Measurements from ENCODE around the gene RSPH9. TPM values are rescaled to one million over a fixed set of nuclear protein-coding genes. Genes with fewer than 3 reads are reported as not detected.
"Not testable (repeated sequence)": the region's sequence is repeated elsewhere in the genome, so short reads cannot be mapped to it uniquely, and the experiment has no call there.

The RSPH9 gene
- total RNA-seq, 4 donors from 2014 or later = 0.17 to 0.34 TPM; not detected in 2

DNA sequence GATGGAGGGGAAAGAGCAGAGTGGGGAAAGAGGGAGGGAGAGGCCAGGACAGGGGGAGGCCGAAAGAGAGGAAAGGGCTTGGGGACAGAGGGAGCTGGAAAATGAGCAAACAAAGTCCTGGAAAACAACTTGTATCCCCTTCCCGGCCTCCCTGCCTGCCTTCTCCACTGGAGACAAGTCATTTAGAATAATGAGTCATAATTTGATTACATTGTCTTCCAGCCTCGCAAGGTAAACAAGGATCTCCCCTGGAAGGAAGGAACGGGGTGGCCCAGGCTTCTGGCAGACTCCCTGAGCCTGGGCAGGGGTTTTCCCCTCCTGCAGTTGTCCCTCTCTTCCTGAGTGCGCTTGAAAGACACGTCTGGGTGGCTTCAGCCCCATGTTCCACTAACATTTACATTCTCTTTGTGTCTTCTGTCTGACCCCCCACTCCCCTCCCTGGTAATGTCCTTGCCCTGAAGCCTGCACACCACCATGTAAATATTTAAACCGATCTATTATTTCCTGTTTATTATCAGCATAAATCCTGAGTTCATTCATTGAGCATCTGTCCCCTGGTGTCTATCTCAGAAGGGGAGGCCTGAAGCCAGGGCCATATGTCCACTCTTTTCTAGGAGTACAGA lies 54.8 kb downstream of the RSPH9 start:
- Histone ChIP-seq H3K27ac (replicated peaks in 1 of 4) (peak overlapping the region in 2 of 4 donors; percentile 3 to 31), H3K27me3 (no peaks in the 10 kb centered on the region), H3K4me3 (no peak overlapping the region), H3K9me3 (no peaks in the 10 kb centered on the region), H3K4me1 (peaks cover 36 to 53% (median 44%) of the 10 kb centered on the region in 4 donors), H3K36me3 (no peaks in the 10 kb centered on the region)
- WGBS = 60% methylated on average over 7 of the region's 7 CpGs
- no peak for TF ChIP-seq POLR2AphosphoS5 (IDR thresholded peaks at IDR 0.05)
- intact Hi-C loops (cut with DNase I) = no loop called here
- no peak for DNase-seq (ENCODE audit: extremely low spot score)

DNA sequence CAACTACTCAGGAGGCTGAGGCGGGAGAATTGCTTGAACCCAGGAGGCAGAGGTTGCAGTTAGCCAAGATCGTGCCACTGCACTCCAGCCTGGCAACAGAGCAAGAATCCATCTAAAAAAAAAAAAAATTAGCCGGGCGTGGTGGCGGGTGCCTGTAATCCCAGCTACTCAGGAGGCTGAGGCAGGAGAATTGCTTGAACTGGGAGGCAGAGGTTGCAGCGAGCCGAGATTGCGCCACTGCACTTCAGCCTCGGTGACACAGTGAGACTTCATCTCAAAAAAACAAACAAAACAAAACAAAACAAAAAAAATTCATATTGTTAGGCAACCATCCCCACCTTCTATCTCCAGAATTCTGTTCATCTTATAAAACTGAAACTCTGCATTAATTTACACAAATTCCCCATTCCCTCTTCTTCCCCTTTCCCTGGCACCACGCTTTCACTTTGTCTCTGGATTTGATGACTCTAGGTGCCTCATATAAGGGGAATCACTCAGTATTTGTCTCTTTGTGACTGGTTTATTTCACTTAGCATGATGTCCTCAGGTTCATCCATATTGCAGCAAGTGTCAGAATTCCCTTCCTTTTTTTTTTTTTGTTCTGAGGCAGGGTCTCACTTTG lies 56.2 kb downstream of the RSPH9 start:
- WGBS = 94% methylated on average over 10 of the region's 10 CpGs
- intact Hi-C loops (cut with DNase I); H3K27ac ChIP-seq (replicated peaks in 1 of 4): not testable (repeated sequence)

DNA sequence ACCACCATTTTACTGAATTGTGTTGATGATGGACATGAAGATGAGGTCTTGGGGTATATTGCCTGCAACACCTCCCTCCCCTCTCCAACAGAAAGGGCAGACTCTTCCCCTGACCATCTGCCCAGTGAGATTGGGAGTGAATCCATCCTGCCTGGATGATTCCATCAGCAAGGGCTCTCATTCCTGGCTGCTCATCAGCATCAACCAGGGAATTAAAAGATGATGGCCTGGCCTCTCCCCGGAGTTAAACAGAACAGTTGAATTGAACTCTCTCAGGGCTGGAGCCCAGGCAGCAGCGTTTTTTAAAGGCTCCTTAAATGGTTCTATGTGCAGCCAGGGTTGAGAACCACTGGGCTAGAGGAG lies 57.3 kb downstream of the RSPH9 start:
- Histone ChIP-seq H3K4me3 (no peak overlapping the region), H3K36me3 (no peaks in the 10 kb centered on the region), H3K27ac (replicated peaks in 1 of 4) (peak overlapping the region; percentile 55 to 80 (median 76)), H3K4me1 (peaks cover 43 to 62% (median 55%) of the 10 kb centered on the region in 4 donors), H3K27me3 (no peaks in the 10 kb centered on the region), H3K9me3 (no peaks in the 10 kb centered on the region)
- no peak for DNase-seq (ENCODE audit: extremely low spot score)
- 17% methylated on average over 2 of the region's 2 CpGs for WGBS
- intact Hi-C loops (cut with DNase I) = no loop called here
- TF ChIP-seq, protein P1, sequence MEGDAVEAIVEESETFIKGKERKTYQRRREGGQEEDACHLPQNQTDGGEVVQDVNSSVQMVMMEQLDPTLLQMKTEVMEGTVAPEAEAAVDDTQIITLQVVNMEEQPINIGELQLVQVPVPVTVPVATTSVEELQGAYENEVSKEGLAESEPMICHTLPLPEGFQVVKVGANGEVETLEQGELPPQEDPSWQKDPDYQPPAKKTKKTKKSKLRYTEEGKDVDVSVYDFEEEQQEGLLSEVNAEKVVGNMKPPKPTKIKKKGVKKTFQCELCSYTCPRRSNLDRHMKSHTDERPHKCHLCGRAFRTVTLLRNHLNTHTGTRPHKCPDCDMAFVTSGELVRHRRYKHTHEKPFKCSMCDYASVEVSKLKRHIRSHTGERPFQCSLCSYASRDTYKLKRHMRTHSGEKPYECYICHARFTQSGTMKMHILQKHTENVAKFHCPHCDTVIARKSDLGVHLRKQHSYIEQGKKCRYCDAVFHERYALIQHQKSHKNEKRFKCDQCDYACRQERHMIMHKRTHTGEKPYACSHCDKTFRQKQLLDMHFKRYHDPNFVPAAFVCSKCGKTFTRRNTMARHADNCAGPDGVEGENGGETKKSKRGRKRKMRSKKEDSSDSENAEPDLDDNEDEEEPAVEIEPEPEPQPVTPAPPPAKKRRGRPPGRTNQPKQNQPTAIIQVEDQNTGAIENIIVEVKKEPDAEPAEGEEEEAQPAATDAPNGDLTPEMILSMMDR (IDR thresholded peaks at IDR 0.05) = no peak
- TF ChIP-seq EP300 (IDR thresholded peaks at IDR 0.05) = no peak
- TF ChIP-seq POLR2A (IDR thresholded peaks at IDR 0.05; ENCODE audit: low read depth) = no peak
- TF ChIP-seq POLR2AphosphoS5 (IDR thresholded peaks at IDR 0.05) = no peak

More for the DNA sequence above, 56.2 kb downstream of the RSPH9 start:
- not testable (repeated sequence) for H3K36me3 ChIP-seq; H3K27me3 ChIP-seq; DNase-seq (ENCODE audit: extremely low spot score); H3K4me3 ChIP-seq; H3K9me3 ChIP-seq
- H3K4me1 ChIP-seq = peaks cover 39 to 56% (median 47%) of the 10 kb centered on the region in 4 donors

DNA sequence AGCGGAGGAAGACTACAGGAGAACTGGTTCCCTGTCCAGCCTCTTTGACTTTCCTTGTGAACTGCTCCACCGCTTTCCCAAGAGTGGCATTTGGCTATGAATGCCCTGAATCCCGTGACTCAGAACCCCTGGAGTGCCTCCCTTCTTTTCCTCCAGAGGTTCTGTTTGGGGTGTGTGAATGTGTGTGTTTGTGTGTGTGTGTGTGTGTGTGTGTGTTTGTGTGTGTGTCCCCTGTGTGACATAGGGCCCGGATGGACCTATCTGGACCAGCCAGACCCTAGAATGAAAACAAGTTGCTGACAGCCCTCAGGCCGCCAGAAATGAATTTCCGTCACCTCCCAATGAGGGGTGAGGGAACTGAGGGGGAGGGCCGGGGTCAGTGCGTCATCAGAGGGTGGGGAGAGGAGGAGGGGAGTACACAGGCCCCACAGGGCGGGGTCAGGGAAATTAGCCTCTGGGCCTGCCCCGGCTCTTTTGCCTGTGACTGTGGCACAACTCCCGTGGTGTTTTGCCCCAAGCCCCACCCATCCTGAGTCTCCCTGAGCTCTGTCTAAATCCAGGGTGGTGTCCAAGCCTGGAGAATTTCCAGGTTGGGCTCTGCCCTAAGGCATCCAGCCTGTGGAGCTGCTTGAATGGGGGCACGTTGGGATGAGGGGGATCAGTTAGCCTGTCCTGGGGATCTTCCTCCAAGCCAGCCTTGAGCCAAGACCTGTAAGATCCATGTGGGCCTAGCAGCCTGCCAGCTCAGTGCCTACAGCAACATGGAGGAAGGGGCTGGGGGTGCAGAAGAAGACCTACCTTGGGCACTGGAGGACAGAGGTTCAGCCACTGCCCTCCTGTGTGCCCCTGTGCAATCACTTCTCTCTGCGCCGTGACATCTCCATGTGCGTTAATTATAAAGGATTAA lies 58.0 kb downstream of the RSPH9 start:
- H3K4me1 ChIP-seq = peaks cover 43 to 64% (median 57%) of the 10 kb centered on the region in 4 donors
- no peaks in the 10 kb centered on the region for H3K9me3 ChIP-seq
- H3K36me3 ChIP-seq = no peaks in the 10 kb centered on the region
- TF ChIP-seq, protein P1 (IDR thresholded peaks at IDR 0.05) = no peak
- TF ChIP-seq POLR2A (IDR thresholded peaks at IDR 0.05; ENCODE audit: low read depth) (no peak), POLR2AphosphoS5 (IDR thresholded peaks at IDR 0.05) (peak; percentile 68 to 70), EP300 (IDR thresholded peaks at IDR 0.05) (no peak)
- DNase-seq (ENCODE audit: extremely low spot score) = peak; percentile 97
- intact Hi-C loops (cut with DNase I) = no loop called here
- peak overlapping the region; percentile 55 to 80 (median 76) for H3K27ac ChIP-seq (replicated peaks in 1 of 4)
- no peak overlapping the region for H3K4me3 ChIP-seq
- no peaks in the 10 kb centered on the region for H3K27me3 ChIP-seq
- 34% methylated on average over 13 of the region's 15 CpGs for WGBS

DNA sequence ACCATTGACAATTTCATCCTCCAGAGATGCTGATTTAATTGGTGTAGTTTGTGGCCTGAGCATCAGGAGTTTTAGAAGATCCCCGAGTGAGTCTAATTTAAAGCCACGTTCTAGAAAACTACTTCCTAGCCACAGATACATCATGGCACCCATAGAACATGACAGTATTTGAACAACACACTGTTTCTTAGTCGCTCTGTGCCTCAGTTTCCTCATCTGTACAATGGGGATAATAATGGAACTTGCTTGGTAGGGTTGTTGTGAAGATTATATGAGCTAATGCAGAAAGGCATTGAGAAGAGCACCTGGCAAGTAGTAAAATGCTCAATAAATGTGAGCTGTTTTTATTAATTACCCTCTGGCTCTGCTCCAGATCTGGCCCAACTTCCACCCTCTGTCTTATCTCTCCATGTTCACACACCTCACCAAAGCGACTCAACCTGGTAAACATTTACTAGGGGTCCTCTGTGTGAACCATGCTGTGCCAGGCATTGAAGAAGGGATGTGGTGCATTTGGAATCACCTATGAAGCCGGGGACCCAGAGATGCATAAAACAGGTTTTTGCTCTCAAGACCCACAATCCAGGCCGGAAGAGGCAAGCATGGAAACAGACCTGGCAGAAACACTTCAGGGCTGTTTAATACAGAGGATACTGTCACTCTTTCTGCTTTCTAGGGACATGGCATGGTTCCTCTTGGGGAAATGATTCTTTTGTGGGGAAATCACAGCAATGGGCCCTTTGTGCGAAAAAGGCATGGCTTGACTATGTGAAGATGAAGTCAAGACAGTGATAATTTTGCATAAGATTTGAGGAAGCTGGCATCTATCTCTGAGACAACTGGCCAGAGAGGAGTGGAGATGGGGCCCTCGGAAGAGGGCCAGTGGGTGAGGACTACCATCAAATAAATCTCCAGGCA lies 58.9 kb downstream of the RSPH9 start:
- Histone ChIP-seq H3K4me3 (no peak overlapping the region), H3K9me3 (no peaks in the 10 kb centered on the region), H3K27ac (replicated peaks in 1 of 4) (peak overlapping the region; percentile 55 to 80 (median 76)), H3K27me3 (no peaks in the 10 kb centered on the region), H3K4me1 (peaks cover 40 to 68% (median 55%) of the 10 kb centered on the region in 4 donors), H3K36me3 (no peaks in the 10 kb centered on the region)
- DNase-seq (ENCODE audit: extremely low spot score) = no peak
- WGBS = 80% methylated on average over 8 of the region's 8 CpGs
- intact Hi-C loops (cut with DNase I) = no loop called here
- TF ChIP-seq EP300 (IDR thresholded peaks at IDR 0.05) (no peak), POLR2A (IDR thresholded peaks at IDR 0.05; ENCODE audit: low read depth) (no peak), POLR2AphosphoS5 (IDR thresholded peaks at IDR 0.05) (no peak)
- TF ChIP-seq, protein P1 (IDR thresholded peaks at IDR 0.05) = no peak

Data from esophagus muscularis mucosa (tissue), 4 donors.